Spleen (tissue), 10 donors: Measurements from ENCODE around the gene CRHR2. TPM values are rescaled to one million over a fixed set of nuclear protein-coding genes. Genes with fewer than 3 reads are reported as not detected.

ENCODE experiments used
- polyA plus RNA-seq, 3 donors: library from polyadenylated mRNA; stranded (reverse); fragments of 200-250 nt; gene quantifications; one replicate each; pipeline ENCODE4 v1.2.1, GENCODE V29; 2013
- total RNA-seq, 7 donors: library from RNA; depleted of rRNA in 3 of 7; stranded (reverse); fragments of >200 nt in 3 of 7; fragmentation: NEBNext Ultra II Directional in 4 of 7; extraction: Animal tissue kit (Norgen Biotek cat#: 25700) in 4 of 7; gene quantifications; one replicate each; pipeline versions ENCODE4 v1.1.0 to v1.2.1, GENCODE V29; 2016 to 2021
- donor health status: healthy with polysubstance abuse.
- donor health status: DM: no; HTN: no; CAD: no; lungs with moderate emphysema.
- donor health status: DM: no; HTN: no; CAD: no.
- donor health status: Bipolar disorder and iron deficiency.
- donor health status: healthy.
- donor health status: DM: no; HTN: no; CAD: no.
- donor health status: DM: yes; HTN: yes; CAD: no.

The CRHR2 gene
- total and polyA plus RNA-seq, 10 donors = not detected

Other genes with a start within 250 kb of the CRHR2 start
- gene NOD1, start 203.7 kb downstream of the CRHR2 start, total RNA-seq = 10 to 100 TPM; 27.8 to 40.8 (median 37.7) TPM
- gene NOD1, start 203.7 kb downstream of the CRHR2 start, polyA plus RNA-seq = 10 to 100 TPM; 11.0 to 27.9 (median 21.9) TPM
- 10 to 100 TPM; 13.8 to 26.9 (median 18.1) TPM for gene GGCT, start 177.6 kb downstream of the CRHR2 start, total RNA-seq
- 10 to 100 TPM; 37.6 to 53.0 (median 50.7) TPM for gene GGCT, start 177.6 kb downstream of the CRHR2 start, polyA plus RNA-seq
- 10 to 100 TPM; 41.0 to 90.1 (median 54.4) TPM for gene GARS1, start 87.6 kb downstream of the CRHR2 start, total RNA-seq
- 10 to 100 TPM; 45.1 to 53.6 (median 47.9) TPM for gene GARS1, start 87.6 kb downstream of the CRHR2 start, polyA plus RNA-seq
- gene INMT, start 69.7 kb upstream of the CRHR2 start, total RNA-seq = 10 to 100 TPM in 6 of 7 donors, 1 to 10 TPM in 1; 8.8 to 40.3 (median 20.0) TPM
- gene INMT, start 69.7 kb upstream of the CRHR2 start, polyA plus RNA-seq = 10 to 100 TPM in 1 of 3 donors, 1 to 10 TPM in 2; 3.2 to 15.6 (median 7.8) TPM
- gene MINDY4, start 89.0 kb upstream of the CRHR2 start, total RNA-seq = 1 to 10 TPM; 1.8 to 7.0 (median 3.7) TPM
- gene MINDY4, start 89.0 kb upstream of the CRHR2 start, polyA plus RNA-seq = 1 to 10 TPM in 1 of 3 donors, under 1 TPM in 2; 0.63 to 1.2 (median 0.83) TPM
- 10 to 100 TPM; 17.1 to 32.7 (median 23.2) TPM for gene AQP1, start 229.4 kb upstream of the CRHR2 start, total RNA-seq
- gene AQP1, start 229.4 kb upstream of the CRHR2 start, polyA plus RNA-seq = 10 to 100 TPM in 2 of 3 donors, 1 to 10 TPM in 1; 4.4 to 34.3 (median 16.2) TPM